HG03378 (cell line): ENCODE data around the gene ADCK2.
"Not testable (repeated sequence)": the region's sequence is repeated elsewhere in the genome, so short reads cannot be mapped to it uniquely, and the experiment has no call there.

Experiments used
- ATAC-seq: cut with Tn5 transposase; IDR thresholded peaks from one replicate; pipeline ENCODE4 v1.9.1; 2021; ENCODE audit warnings: mild to moderate bottlenecking, moderate library complexity; ENCODE audit not compliant: unreplicated experiment

ADCK2 gene, protein sequence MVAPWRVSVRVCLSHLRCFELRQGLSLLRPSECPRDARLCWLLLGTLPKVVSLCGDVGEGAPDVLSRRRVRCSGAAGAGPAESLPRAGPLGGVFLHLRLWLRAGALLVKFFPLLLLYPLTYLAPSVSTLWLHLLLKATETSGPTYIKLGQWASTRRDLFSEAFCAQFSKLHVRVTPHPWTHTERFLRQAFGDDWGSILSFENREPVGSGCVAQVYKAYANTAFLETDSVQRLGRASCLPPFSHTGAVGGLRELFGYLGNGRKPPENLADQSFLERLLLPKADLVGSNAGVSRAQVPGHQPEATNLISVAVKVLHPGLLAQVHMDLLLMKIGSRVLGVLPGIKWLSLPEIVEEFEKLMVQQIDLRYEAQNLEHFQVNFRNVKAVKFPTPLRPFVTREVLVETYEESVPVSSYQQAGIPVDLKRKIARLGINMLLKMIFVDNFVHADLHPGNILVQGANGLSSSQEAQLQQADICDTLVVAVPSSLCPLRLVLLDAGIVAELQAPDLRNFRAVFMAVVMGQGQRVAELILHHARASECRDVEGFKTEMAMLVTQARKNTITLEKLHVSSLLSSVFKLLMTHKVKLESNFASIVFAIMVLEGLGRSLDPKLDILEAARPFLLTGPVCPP

DNA sequence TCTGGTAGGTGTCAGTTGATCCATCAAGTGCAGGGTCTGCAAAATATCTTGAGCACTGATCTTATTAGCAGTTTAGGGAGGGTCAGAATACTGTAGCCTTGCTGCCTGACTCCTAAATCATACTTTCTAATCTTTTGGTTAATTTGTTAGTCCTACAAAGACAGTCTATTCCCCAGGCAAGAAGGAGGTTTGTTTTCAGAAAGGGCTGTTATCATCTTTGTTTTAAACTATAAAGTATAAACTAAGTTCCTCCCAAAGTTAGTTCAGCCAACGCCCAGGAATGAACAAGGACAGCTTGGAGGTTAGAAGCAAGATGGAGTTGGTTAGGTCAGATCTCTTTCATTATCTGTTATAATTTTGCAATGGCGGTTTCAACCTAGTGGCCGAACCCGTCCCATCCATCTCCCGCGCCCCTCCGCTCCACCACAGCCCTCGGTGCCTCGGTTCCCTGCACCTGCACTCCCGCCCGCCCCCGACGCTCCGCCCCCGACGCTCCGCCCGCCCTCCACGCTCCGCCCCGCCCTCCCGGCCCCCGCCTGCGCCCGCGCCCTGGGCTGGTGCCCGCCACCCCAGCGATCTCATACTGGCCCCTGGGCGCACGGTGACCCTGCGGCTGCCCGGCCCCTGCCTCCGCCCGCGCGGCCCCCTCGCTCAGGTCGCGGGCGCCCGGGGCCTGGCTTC is at the start of gene ADCK2:
Gene ADCK2, plus strand, starts transcription at position 564 of the 681 bp plus-strand sequence. CDS start 386 bp downstream, outside the sequence.
- peak; percentile 10 for ATAC-seq

DNA sequence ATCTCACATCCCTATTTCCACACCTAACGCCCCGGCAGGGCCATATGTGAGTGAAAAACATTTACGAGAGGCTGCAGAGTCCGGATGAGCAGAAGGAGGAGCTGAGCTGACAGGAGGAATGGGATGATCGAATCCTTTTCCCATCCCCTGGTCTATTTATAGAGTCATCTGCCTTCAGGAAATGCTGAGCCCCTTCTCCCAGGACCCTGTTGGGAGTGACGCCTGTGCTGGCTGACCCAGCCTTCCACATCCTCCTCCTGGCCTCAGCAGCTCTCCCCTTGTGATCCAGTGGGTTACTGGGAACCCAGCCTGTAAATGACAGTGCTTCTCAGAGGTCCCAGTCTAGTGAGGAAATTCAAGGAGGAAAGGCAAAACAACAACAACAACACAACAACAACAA is 48.8 kb upstream of the ADCK2 start:
- no peak for ATAC-seq

DNA sequence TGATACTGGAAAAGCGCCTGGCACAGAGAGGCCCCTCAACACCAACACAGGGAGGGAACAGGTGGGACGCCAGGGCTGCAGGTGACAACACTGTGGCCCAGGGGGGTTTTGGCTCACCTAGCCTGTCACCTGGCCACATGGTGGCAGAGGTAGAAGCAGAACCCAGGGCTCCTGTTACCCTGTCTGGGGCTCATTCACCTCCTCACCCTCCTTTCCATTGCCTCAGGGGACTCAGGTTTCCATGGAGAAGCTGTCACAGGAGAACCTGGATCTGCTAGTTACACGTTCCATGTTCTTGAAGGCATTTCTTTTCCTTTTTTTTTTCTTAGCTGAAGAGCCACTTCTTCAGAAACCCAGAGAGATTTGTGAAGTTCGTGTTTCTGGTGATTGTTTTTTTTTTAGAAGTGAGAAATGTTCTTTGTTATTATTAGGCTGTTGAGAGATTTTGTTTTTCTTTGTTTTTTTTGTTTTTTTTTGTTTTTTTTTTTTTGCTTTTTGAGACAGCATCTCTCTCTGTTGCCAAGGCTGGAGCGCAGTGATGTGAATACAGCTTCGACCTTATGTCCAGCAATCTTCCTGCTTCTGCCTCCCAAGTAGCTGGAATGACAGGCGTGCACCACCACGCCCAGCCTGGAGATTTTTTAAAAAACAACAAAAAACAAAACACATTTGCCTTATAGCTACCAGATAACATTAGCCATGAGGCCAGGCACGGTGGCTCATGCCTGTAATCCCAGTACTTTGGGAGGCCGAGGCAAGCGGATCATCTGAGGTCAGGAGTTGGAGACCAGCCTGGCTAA is 48.2 kb upstream of the ADCK2 start:
- ATAC-seq, result no peak

DNA sequence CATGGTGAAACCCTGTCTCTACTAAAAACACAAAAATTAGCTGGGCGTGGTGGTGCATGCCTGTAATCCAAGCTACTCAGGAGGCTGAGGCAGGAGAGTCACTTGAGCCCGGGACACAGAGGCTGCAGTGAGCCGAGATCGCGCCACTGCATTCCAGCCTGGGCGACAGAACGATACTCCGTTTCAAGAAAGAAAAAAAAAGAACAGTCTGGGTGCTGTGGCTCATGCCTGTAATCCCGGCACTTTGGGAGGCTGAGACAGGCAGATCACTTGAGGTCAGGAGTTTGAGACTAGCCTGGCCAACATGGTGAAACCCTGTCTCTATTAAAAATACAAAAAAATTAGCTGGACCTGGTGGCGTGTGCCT is 47.6 kb upstream of the ADCK2 start:
- ATAC-seq, result not testable (repeated sequence)

DNA sequence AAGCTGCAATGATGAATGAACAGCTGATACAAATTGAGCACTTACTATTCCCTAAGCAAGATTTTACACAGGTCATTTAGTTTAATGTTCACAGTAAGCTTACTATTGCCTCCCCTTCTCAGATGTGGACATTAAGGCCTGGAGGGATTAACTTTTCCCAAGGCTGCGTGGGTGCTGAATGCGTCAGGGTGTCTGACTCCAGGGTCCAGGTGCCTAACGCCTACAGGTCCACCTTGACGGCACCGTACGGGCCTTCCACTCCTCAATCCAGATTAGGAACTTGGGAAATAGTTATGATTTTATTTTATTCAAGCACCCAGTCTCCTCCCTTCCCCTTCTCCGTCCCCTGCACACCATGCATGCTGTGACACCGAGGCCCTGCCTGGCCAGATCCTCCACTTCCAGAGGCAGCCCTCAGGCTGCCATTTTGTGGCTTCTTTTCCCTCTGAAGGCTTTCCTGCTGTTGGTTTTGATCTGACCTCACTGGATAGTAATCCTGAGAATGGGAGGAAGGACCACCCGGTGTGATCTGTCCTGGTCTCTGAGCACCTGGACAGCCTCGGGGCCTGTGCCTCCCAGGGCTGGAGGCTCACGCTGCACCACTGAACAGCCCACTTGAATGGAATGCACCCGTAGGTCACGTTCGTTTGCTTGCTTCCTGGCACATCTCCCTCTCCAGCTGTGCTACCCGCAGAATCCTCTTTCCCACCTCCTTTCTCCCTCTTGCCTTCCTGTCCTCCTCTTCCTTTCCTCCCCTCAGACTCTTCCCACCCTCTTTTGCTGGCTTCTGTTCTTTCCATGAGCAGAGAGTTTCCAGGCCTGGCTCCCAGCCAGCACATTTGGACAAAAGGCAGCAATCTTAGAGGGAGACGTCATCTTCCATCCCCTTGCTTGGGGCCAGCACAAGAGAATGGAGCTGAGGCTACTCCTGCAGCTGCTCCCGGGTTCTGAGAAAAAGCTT is 46.6 kb upstream of the ADCK2 start:
- no peak for ATAC-seq

DNA sequence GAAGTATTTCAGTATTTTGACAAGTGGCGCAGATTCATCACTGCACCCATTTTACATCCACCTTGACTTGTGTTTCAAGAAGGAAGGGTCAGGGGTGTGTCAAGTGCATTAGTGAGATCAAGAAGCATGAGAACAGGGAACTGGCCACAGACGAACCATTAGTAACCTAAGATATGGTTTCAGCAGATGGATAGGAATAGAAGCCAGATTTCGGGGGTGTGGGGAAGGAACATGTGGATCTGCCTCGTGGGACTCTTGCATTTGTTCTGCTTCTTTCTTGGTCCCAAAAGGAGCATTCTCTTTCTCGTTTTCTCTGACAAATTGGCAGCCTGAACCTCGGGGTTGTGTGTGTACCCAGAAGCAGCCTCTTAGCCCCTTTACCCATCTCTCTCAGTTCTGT is 41.7 kb upstream of the ADCK2 start:
- no peak for ATAC-seq

DNA sequence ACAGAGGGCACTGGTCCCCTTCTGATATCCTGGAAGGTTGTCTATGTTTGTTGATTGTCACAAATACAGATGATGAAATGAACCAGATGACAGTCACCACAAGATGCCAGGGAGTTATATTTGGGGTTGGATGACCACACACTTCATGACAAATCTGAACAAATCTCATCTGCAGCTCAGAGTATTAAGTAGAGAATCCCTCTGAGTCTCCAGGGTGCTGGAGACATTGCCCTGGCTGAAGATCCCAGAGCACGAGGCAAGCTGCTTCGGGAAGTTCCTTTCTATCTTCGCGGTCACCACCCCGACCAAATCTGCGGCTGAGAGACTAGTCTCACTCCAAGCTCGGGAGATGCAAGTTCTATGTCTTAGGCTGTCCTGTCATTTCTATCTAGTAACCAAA is 41.1 kb upstream of the ADCK2 start:
- no peak for ATAC-seq

DNA sequence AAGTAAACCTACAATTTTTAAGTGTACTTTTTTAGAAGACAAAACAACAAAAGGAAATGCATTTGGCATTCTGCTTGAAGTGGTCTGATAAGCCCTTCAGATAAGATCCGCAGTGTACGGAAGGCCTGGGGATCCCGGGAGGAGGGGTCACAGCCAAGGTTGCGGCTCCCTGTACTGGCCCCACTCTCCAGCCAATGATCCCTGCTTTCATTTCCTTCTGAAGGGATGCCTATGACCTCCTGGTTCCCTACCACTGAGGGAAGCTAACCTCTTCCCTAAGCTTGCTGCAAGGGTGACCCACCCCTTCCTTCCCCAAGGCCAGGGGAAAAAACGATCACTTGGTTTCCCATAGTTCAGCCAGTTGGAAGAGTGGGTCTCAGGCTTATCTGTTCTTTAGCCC is 37.4 kb upstream of the ADCK2 start:
- ATAC-seq, result no peak

DNA sequence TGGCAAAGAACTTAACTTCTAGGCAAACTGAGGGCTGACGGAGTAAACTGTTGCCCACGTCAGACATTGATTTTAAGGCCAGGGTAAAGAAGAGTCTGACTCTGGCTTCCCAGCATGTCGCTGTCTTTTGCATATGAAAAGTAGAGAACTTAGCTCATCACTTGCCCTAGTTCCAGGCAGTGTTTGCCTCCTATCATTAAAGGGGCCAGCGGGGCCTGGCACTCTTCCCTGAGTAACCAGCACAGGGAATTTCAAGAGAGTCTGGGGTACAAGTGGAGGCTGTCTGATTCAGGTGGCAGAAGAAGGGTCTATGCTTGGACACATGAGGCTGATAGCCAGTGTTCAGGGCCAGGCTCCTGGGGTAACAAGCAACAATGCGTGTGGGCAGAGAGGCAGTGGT is 36.9 kb upstream of the ADCK2 start:
- ATAC-seq, result no peak

DNA sequence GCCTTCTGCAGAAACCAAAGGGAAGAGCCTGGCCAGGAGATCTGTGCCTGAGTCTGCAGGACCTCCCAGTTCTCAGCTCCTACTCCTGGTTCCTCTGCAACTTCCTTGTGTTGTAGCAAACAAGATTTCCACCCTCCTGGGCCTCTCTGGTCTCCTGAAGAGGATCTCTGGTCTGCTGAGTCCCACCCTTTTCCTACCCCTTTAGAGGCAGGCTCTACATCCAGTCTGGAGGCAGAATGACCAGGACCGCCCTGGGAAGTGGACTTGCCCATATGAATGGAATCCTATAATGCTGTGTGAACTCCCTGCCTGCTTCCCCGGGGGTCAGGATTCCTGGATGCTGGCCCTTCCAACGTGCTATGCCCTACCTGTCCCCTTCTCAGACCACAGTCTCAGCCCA is 35.3 kb upstream of the ADCK2 start:
- no peak for ATAC-seq

DNA sequence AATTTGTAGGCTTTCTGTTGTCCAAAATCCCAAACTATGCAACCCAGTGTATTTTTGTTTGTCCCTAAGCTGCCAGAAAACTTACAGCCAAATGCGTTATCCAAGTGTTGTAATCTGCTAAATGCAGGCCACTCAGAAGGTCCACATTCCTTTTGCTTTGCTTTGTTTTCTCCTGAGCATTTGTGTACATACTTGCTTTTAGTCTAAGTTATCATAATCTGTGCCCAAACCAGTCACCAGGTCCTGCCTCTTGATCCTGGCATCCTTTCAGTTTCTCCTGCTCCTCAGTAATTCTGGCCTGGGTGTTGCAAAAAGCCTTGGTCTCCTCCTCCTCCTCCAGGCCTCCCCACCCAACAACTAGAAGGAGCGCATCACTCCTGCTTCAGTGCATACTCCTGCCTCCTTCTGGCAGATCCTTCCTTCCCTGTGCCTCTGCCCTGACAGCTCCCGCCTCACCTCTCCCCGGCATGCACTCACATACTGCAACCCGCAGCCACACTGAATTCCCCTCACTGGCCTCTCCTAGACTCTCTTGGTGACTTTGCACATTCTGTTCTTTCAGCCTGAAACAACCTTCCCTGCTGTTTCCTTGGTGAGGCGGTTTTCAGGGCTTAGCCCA is 34.5 kb upstream of the ADCK2 start:
- ATAC-seq, result no peak

DNA sequence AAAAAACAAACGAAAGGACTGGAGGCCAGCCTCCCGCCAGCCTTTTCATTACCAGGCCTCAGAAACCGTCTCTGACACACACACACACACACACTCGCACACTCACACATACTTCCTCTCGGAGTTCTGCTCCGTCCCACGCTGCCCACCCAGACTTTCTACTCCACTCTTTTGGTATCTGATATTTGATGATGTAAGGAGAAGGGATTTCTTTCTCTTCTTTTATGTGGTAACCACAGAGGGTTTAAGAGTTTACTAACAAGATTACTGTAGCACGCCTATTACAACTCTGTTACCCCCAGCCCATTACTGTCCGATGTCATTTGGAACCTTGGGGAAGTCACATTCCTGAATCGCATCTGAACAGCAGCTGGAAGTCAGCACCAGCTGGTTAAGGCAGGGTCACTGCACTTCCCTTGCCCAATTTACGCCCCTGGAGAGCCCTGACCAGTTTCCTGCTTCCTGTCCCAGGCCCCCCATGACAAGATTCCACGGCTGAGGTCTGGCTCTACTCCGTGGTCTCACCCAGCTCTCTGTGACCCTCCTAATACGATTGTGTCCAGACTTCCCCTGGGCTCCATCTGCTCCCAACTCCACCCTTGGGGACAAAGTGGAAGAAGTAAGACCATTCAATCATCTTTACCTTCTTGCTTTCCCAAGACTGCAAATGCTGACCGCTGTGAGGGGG is 33.2 kb upstream of the ADCK2 start:
- ATAC-seq, result no peak

DNA sequence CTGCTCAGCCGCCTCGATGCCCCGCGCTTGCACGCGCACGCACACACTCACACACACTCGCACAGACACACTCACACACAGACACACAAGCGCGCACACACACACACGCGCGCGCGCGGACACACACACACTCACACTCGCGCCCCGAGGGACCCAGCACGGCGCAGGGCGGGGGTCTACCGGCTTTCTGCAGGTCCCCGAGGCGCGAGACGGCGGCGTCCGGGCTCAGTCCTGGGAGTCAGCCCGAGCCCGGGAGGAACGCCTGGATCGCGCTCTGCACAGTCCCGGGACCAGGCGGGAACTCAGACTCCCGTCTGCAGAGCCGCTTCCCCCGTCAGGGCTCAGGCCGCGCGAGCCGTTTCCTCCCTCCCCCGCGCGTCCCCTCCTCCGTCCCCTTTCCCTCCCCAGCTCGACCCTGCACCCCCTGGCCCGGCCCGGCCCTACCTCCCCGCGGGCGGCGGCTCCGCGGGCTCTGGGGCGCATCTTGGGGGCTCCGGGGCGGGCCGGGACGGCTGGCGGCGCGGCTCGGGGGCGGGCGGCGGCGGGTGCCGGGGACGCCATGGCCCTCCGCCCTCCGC is 32.6 kb upstream of the ADCK2 start:
- no peak for ATAC-seq

DNA sequence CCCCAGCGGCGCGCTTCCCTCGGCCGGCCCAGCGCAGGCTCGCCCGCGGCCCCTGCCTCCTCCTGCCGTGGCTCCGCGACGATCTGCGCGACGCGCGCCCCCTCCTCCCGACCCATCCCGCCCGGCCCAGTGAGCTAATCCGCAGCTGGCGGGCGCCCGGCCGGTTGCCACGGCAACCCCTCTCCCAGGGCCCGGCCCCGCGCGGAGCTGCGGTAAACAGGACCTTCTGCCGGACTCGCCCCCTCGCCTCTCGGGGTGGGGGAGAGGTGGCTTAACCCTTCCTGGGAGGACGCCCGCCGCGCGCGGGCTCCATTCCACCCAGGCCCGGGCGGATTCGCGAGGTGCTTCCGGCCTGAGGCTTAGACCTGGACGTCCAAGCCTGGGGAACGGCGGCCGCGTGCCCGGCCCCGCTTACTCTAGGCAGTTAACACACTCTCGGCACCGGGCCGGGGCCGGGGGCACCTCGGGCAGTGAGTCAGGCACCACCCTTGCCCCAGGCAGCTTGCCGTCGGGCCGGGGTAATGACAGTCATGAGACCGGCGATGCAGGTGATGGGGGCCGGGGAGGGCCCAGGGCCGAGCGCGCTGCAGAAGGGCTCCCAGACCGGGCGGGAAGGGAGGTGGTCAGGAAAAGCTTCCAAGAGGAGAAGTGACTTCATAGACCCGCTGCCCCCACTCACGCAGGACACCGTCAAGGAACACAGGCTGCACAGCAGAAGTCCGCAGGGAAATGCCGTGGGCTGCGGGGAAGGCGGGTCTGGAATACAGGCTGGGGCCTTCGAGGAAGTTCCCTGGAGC is 31.8 kb upstream of the ADCK2 start, which contains the start of gene DENND2A:
Gene DENND2A, minus strand, starts transcription at position 87 of the 797 bp plus-strand sequence. CDS start 38,416 bp downstream, outside the sequence.
- ATAC-seq, result no peak

DNA sequence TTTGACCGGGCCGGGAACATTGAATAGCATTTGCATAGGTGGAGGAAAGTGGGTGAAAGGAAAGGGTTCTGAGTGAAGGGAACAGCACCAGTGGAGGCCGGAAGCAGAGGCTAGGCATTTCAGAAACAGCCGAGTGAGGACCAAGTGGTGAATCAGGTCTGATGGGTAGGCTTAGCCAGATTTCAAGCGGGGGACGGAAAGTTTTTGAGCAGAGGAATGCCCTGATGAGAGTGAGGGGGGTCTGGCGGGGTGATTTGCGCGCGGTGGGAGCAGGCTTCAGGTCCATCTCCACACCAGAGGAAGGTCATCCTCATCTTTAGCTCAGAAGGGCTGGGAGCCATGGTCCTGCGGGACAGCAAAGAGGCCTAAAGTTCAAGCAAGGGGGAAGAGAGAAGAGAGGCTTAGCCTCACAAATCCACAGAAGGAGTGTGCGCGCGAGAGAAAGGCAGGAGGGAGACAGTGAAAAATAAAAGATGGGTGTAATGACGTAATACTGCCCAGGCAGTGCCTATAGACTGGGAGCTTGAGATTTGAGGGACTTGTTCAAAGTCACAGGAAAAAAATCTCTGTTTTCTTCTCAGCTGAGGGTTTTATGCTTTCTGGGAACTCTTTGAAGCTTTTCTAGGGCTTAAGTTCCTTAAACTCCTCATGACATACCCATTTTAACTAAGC is 31.1 kb upstream of the ADCK2 start:
- ATAC-seq, result no peak

DNA sequence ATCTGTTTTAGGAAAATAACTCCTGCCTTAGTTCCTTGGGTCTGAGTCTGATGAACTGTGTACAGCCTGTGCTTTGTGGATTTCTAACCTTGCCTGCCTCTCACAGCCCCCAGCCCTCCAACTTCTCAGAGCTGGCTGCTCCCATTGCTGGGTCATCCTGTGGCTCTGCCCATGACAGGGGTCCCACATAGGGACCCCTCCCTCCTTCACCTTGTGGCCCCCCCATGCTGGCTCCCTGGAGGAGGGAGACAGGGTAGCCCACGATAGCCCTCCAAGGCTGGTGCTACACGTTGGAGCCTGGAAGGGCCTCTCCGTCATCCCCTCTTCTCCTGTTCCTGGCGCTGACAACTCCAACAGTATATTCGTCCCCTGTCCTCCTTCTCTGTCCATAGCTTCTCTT is 29.3 kb upstream of the ADCK2 start:
- no peak for ATAC-seq

DNA sequence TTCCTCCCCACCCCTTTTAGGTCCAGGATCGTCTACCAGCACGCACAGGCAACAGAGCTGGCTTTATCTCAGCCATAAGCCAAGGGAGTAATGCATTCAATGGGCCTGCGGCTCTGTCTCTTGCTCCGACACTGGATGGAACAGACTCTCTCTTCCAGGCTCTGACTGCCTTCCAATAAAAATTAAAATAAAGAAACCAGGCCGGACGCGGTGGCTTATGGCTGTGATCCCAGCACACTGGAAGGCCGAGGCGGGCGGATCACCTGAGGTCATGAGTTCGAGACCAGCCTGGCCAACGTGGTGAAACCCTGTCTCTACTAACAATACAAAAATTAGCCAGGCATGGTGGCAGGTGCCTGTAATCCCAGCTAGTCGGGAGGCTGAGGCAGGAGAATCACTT is 28.0 kb upstream of the ADCK2 start:
- ATAC-seq, result not testable (repeated sequence)
